Transverse colon (tissue), 4 donors: ENCODE data around the gene ACTR8.

Experiments used
- POLR2AphosphoS5 ChIP-seq, 3 donors: sonication (generic); formaldehyde crosslinking; IDR thresholded peaks; one replicate each; pipeline ENCODE4 v1.6.1; 2016; ENCODE audit warnings: antibody characterized with exemption in 3 of 3
- TF ChIP-seq, protein P1 (sequence below), 5 experiments: fragments of 200-600 bp in 3 of 5; fragments of 450-650 bp in 2 of 5; sonication (generic) in 3 of 5; IDR thresholded peaks; 1 replicate in 2 of 5; 2 replicates in 3 of 5; pipeline ENCODE4 v1.5.1; 2016 to 2017; ENCODE audit warnings: antibody characterized with exemption in 5 of 5, inconsistent platforms in 3 of 5, mild to moderate bottlenecking in 2 of 5, moderate library complexity in 1 of 5

DNA sequence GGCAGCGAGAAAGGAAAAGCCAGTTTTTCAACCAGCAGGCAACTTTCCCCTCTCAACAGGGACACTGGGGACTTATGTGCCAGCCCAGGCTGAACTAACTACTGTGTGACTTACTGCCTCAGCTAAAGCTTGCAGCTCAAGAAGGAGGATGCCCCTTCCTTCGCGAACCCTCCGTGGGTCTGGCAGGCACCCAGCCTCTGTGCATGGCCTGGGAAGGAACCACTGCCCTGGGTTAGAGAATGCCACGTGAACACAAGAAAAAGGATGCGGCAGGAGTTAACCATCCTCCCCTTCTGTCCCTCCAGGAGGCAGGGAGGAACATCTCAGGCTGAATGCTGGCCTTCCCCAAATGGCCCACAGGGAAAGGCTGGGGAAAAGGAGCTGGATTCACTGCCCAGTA is 64.7 kb downstream of the ACTR8 start:
- TF ChIP-seq, protein P1, sequence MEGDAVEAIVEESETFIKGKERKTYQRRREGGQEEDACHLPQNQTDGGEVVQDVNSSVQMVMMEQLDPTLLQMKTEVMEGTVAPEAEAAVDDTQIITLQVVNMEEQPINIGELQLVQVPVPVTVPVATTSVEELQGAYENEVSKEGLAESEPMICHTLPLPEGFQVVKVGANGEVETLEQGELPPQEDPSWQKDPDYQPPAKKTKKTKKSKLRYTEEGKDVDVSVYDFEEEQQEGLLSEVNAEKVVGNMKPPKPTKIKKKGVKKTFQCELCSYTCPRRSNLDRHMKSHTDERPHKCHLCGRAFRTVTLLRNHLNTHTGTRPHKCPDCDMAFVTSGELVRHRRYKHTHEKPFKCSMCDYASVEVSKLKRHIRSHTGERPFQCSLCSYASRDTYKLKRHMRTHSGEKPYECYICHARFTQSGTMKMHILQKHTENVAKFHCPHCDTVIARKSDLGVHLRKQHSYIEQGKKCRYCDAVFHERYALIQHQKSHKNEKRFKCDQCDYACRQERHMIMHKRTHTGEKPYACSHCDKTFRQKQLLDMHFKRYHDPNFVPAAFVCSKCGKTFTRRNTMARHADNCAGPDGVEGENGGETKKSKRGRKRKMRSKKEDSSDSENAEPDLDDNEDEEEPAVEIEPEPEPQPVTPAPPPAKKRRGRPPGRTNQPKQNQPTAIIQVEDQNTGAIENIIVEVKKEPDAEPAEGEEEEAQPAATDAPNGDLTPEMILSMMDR (IDR thresholded peaks at IDR 0.05), result no peak
- no peak for TF ChIP-seq POLR2AphosphoS5 (IDR thresholded peaks at IDR 0.05)
